ENCODE data around the gene XIRP1. TPM values are rescaled to one million over a fixed set of nuclear protein-coding genes. Genes with fewer than 3 reads are reported as not detected.

The XIRP1 gene
- total and polyA plus RNA-seq, 9 donors = 0.04 to 0.13 (median 0.11) TPM; not detected in 5

GRCh38 chr3:39196034-39196433 lies 3.6 kb upstream of the XIRP1 start:
- Histone ChIP-seq H3K4me3 (no peak overlapping the region), H3K27ac (no peak overlapping the region), H3K36me3 (no peaks in the 10 kb centered on the region), H3K4me1 (ENCODE audit: insufficient read depth) (no peaks in the 10 kb centered on the region), H3K27me3 (no peaks in the 10 kb centered on the region), H3K9me3 (no peaks in the 10 kb centered on the region)
- DNase-seq = no peak
- WGBS, 3 donors = 78 to 81% (median 79%) methylated on average over 3 of the region's 3 CpGs
- TF ChIP-seq CTCF (IDR thresholded peaks at IDR 0.05) (no peak), EP300 (IDR thresholded peaks at IDR 0.05) (no peak), POLR2A (IDR thresholded peaks at IDR 0.05) (no peak)
- intact Hi-C loops (cut with DNase I) = no loop called here

DNA sequence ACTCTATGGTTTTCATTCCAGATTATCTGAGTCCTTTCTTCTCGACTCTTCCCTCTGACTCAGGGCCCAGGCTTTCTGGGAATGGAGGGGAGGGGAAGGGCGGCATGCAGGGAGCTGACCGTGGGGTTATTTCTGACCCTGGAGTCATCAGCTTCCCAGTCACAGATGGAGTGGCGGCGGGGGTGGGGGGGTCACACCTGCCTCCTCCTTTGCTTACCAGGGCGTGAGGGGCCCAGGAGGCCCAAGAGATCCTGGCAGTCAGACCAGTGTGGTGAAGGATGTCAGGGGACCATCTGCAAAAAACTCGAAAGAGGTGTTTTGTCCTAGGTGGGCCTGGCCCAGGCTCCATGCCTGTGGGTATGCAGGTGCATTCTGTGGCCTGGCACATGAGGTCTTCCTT lies 996 bp upstream of the XIRP1 start:
- 68 to 81% (median 76%) methylated on average over 7 of the region's 7 CpGs for WGBS, 3 donors
- no peaks in the 10 kb centered on the region for H3K36me3 ChIP-seq
- no peak for DNase-seq
- TF ChIP-seq CTCF (IDR thresholded peaks at IDR 0.05) = no peak
- TF ChIP-seq POLR2A (IDR thresholded peaks at IDR 0.05) = no peak
- TF ChIP-seq EP300 (IDR thresholded peaks at IDR 0.05) = no peak
- no peaks in the 10 kb centered on the region for H3K9me3 ChIP-seq
- no peak overlapping the region for H3K4me3 ChIP-seq
- intact Hi-C loops (cut with DNase I) = loop anchor here in 2 of 4 donors (5.0 kb wide), 1 partner anchor 89 kb away; the partner anchor contains the start of gene CX3CR1 (in 2 of the 2)
- H3K27ac ChIP-seq = no peak overlapping the region
- no peaks in the 10 kb centered on the region for H3K4me1 ChIP-seq (ENCODE audit: insufficient read depth)
- no peaks in the 10 kb centered on the region for H3K27me3 ChIP-seq

- Histone ChIP-seq H3K36me3 (no peaks in the 10 kb centered on the region), H3K9me3 (no peaks in the 10 kb centered on the region), H3K27ac (no peak overlapping the region), H3K4me3 (no peak overlapping the region), H3K27me3 (no peaks in the 10 kb centered on the region), H3K4me1 (ENCODE audit: insufficient read depth) (no peaks in the 10 kb centered on the region)
- no peak for DNase-seq
- WGBS, 3 donors = 86 to 94% (median 91%) methylated on average over 3 of the region's 3 CpGs
- no peak for TF ChIP-seq CTCF (IDR thresholded peaks at IDR 0.05)
- TF ChIP-seq POLR2A (IDR thresholded peaks at IDR 0.05) = no peak
- intact Hi-C loops (cut with DNase I) = loop anchor here in 2 of 4 donors (5.0 kb wide), 1 partner anchor 91 kb away; the partner anchor contains the start of gene CX3CR1 (in 2 of the 2)
Observed at GRCh38 chr3:39191773-39192172, 622 bp downstream of the XIRP1 start.

DNA sequence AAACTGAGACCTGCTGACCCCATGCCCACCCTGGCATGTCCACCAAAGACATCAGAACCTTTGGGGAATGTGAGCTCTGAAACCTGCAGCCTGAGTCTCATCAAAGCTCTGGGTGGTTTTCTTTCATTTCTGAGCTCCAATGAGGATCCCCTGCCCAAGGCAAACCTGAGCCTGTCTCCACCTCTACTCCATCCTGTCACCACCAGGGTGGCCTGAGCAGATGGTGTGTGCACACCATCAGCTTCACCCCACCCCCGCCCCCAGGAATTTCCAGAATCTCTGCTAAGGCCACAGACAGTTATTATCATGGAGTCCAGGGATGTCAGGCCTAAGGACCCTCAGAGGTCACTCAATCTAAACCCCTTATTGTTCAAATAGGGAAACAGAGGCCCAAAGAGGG lies 1.3 kb downstream of the XIRP1 start:
- TF ChIP-seq POLR2A (IDR thresholded peaks at IDR 0.05) (no peak), CTCF (IDR thresholded peaks at IDR 0.05) (no peak), EP300 (IDR thresholded peaks at IDR 0.05) (no peak)
- H3K9me3 ChIP-seq = no peaks in the 10 kb centered on the region
- intact Hi-C loops (cut with DNase I) = loop anchor here in 2 of 4 donors (5.0 kb wide), 1 partner anchor 91 kb away; the partner anchor contains the start of gene CX3CR1 (in 2 of the 2)
- H3K27ac ChIP-seq = no peak overlapping the region
- no peaks in the 10 kb centered on the region for H3K36me3 ChIP-seq
- 93 to 100% (median 100%) methylated on average over 1 of the region's 1 CpG for WGBS, 3 donors
- no peak for DNase-seq
- H3K4me1 ChIP-seq (ENCODE audit: insufficient read depth) = no peaks in the 10 kb centered on the region
- H3K27me3 ChIP-seq = no peaks in the 10 kb centered on the region
- H3K4me3 ChIP-seq = no peak overlapping the region

Data from ovary (tissue), 9 donors.